Measurements from ENCODE around the gene DDX23. TPM values are rescaled to one million over a fixed set of nuclear protein-coding genes. Genes with fewer than 3 reads are reported as not detected.

DDX23 gene
- total RNA-seq, 6 donors from 2014 or later: 64.5 to 163 (median 81.8) TPM

- 21 to 22% methylated on average over 10 to 11 of the region's 11 CpGs for WGBS, 2 donors
- H3K27ac ChIP-seq: peak overlapping the region; percentile 70 to 95 (median 94)
Measured at GRCh38 chr12:48787791-48788523, 64.0 kb downstream of the DDX23 start.

DNA sequence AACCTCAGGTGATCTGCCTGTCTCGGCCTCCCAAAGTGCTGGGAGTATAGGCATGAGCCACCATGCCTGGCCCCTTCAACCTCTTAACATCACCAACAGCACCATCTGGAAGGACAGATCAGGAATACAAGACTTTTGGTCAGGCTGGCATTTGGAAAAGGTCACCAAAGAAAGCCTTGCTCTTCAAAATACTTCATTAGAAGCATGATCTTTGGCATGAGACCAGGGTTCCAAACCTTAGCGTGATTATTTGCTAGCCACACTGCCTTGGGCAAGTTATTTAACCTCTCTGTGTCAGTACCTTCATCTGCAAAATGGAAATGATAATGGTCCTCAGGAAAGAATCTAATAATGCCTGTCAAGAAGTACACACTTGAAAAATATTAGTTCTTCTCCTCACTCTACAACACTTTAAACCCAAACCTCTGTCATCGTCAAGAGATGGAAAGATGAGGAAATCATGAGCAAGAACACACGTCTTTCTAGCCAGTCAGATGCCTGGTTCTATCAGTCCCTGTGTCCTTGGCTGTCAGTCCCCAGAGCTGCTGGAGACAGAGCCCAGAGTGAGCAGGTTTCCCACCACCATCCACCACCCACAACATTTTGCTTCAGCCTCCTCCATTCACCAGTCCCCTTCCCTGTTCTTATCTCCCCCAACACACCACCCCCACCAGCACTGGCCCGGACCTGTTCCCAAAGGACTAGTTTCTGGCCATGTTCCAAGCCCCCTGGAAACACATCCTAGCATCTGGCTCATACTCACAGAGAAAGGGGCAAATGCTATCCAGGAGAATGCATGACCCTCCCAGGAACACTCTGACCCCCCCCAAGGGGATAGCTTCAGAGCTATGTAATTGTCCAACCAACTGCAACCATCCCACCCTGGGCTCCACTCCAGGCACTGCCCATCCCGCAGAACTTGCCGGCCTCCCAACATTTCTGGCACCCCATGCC is 65.1 kb downstream of the DDX23 start:
- no peak for ATAC-seq (ENCODE audit: low FRiP score in 2 of 2)
- Histone ChIP-seq H3K27me3 (no peaks in the 10 kb centered on the region), H3K4me1 (peaks cover 18 to 30% (median 23%) of the 10 kb centered on the region in 4 donors), H3K4me3 (peak overlapping the region in 2 of 4 donors; percentile 88 to 95), H3K36me3 (peaks cover 0 to 13% (median 10%) of the 10 kb centered on the region in 4 donors), H3K27ac (peak overlapping the region in 3 of 4 donors; percentile 94 to 95 (median 95)), H3K9me3 (no peaks in the 10 kb centered on the region)
- TF ChIP-seq POLR2A (IDR thresholded peaks at IDR 0.05) (no peak), EP300 (IDR thresholded peaks at IDR 0.05) (no peak)
- 51 to 52% methylated on average over 4 to 7 of the region's 7 CpGs for WGBS, 2 donors
- DNase-seq: no peak

More at GRCh38 chr12:48787791-48788523, 64.0 kb downstream of the DDX23 start:
- Histone ChIP-seq H3K36me3 (peaks cover 0 to 3% (median 2%) of the 10 kb centered on the region in 4 donors), H3K9me3 (no peaks in the 10 kb centered on the region), H3K4me1 (peaks cover 18 to 30% (median 23%) of the 10 kb centered on the region in 4 donors), H3K4me3 (peak overlapping the region; percentile 82 to 95 (median 87)), H3K27me3 (no peaks in the 10 kb centered on the region)
- TF ChIP-seq POLR2A (IDR thresholded peaks at IDR 0.05): no peak
- no peak for TF ChIP-seq CTCF (IDR thresholded peaks at IDR 0.05)
- TF ChIP-seq EP300 (IDR thresholded peaks at IDR 0.05): no peak
- TF ChIP-seq POLR2AphosphoS5 (IDR thresholded peaks at IDR 0.05): no peak
- ATAC-seq (ENCODE audit: low FRiP score in 2 of 2): peak; percentile 12 to 18
- DNase-seq: no peak

DNA sequence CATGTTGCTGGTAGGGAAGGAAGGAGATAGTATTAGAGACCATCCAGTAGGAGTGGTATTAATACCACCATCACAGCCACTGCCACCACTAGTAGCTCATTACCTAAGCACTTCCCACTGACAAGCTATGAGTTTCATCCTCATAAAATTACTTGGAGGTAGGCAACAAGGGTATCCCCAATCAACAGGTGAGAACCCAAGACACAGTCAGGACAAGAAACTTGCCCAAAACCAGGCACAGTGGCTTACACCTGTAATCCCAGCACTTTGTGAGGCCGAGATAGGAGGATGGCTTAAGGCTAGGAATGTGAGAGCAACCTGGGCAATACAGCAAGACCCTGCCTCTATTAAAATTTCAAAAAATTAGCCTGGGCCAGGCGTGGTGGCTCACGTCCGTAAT is 68.5 kb downstream of the DDX23 start:
- Histone ChIP-seq H3K27me3 (no peaks in the 10 kb centered on the region), H3K4me3 (no peak overlapping the region), H3K27ac (no peak overlapping the region), H3K4me1 (peaks cover 23 to 42% (median 36%) of the 10 kb centered on the region in 4 donors), H3K36me3 (peaks cover 0 to 13% (median 10%) of the 10 kb centered on the region in 4 donors), H3K9me3 (no peaks in the 10 kb centered on the region)
- TF ChIP-seq CTCF (IDR thresholded peaks at IDR 0.05) (no peak), EP300 (IDR thresholded peaks at IDR 0.05) (no peak), POLR2A (IDR thresholded peaks at IDR 0.05) (no peak), POLR2AphosphoS5 (IDR thresholded peaks at IDR 0.05) (no peak)
- no peak for ATAC-seq (ENCODE audit: low FRiP score in 2 of 2)
- 88 to 94% methylated on average over 4 of the region's 4 CpGs for WGBS, 2 donors
- DNase-seq: no peak

GRCh38 chr12:48782457-48783395 is 69.2 kb downstream of the DDX23 start:
- DNase-seq: peak in 1 of 2 donors; percentile 77
- no peak overlapping the region for H3K27ac ChIP-seq
- peaks cover 23 to 35% (median 31%) of the 10 kb centered on the region in 4 donors for H3K4me1 ChIP-seq

DNA sequence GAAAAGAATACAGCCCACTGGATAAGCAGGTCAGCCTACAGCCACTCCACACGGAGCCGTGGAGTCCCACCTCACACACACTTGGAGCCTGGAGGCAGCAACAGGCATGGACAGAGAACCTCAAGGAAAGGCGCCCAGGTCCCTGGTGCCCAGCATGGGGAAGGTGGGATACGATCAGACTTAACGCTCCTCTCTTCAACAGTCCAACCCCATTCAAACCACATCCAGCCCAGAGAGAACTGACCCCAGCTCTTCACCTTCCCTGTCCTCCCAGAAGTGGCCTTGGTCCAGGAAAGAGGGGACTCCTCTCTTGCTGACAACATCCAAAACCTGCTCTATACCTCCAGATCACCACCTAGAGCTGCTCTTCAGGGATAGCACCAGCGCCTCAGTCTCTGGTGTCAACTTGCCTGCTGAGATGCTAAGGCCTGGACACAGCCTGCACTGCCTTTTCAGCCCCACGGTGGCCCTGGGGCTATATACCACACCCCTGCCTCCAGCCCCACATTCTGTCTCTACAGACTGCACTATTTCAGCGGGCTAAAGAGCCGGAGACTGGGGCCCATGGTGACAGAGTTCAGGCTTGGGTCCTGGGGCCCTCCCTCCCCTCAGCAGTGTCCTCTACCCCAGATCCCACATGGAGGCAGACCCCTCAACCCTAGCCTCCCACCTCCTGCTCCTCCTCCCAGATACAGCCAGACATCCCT is 70.1 kb downstream of the DDX23 start:
- H3K27me3 ChIP-seq: no peaks in the 10 kb centered on the region
- no peak overlapping the region for H3K27ac ChIP-seq
- DNase-seq: no peak
- 86 to 91% methylated on average over 4 to 9 of the region's 9 CpGs for WGBS, 2 donors
- peaks cover 0 to 24% (median 13%) of the 10 kb centered on the region in 4 donors for H3K36me3 ChIP-seq
- no peak for ATAC-seq (ENCODE audit: low FRiP score in 2 of 2)
- H3K9me3 ChIP-seq: no peaks in the 10 kb centered on the region
- no peak overlapping the region for H3K4me3 ChIP-seq
- H3K4me1 ChIP-seq: peaks cover 16 to 27% (median 23%) of the 10 kb centered on the region in 4 donors
- TF ChIP-seq EP300 (IDR thresholded peaks at IDR 0.05): no peak
- no peak for TF ChIP-seq CTCF (IDR thresholded peaks at IDR 0.05)
- no peak for TF ChIP-seq POLR2A (IDR thresholded peaks at IDR 0.05)

More at GRCh38 chr12:48782457-48783395, 69.2 kb downstream of the DDX23 start:
- H3K4me3 ChIP-seq: no peak overlapping the region
- ATAC-seq (ENCODE audit: low FRiP score in 2 of 2): no peak
- no peaks in the 10 kb centered on the region for H3K9me3 ChIP-seq
- H3K27me3 ChIP-seq: no peaks in the 10 kb centered on the region
- 92 to 94% methylated on average over 40 to 61 of the region's 63 CpGs for WGBS, 2 donors
- TF ChIP-seq POLR2AphosphoS5 (IDR thresholded peaks at IDR 0.05): no peak
- H3K36me3 ChIP-seq: peaks cover 0 to 16% (median 12%) of the 10 kb centered on the region in 4 donors

All from upper lobe of left lung (tissue), 6 donors.